H1 (cell line): Measurements from ENCODE around the gene MFAP4. TPM values are rescaled to one million over a fixed set of nuclear protein-coding genes. Genes with fewer than 3 reads are reported as not detected.

ENCODE experiments used
- CTCF ChIA-PET: fragments of 300-600 bp; sonication (Branson Sonifier 250); formaldehyde crosslinking; loops from one replicate; lab custom pipeline; 2021; ENCODE audit not compliant: partially characterized antibody; lab: Charles Lee
- POLR2A ChIA-PET: fragments of 300-600 bp; sonication (Branson Sonifier 250); formaldehyde crosslinking; loops from one replicate; lab custom pipeline; 2021; ENCODE audit warnings: inconsistent platforms; ENCODE audit not compliant: partially characterized antibody; lab: Charles Lee
- DNase-seq, 2 experiments: peaks; one replicate each; pipeline versions ENCODE4 v3.0.0 to v3.0.0-alpha.2; 2010 to 2022; ENCODE audit warnings: low spot score in 2 of 2, low read depth in 1 of 2, mixed read lengths in 1 of 2
- FAIRE-seq: peaks from 2 replicates; lab custom pipeline; 2011; peaks lifted over from hg19 to GRCh38; lab: Jason Lieb, UNC
- H2AFZ ChIP-seq: 2 replicates; pipeline ENCODE4 v1.8.1; 2012; ENCODE audit warnings: low read length, inconsistent platforms
- H2AK5ac ChIP-seq: 2 replicates; pipeline ENCODE4 v1.6.1; 2013; ENCODE audit warnings: low read depth, low read length
- H2BK120ac ChIP-seq: replicated peaks from 2 replicates; pipeline ENCODE3; 2013; ENCODE audit warnings: low read depth, low read length, inconsistent platforms
- H2BK12ac ChIP-seq: 2 replicates; pipeline ENCODE4 v1.6.1; 2013; ENCODE audit warnings: low read depth, low read length
- H2BK15ac ChIP-seq: 2 replicates; pipeline ENCODE4 v1.6.1; 2013; ENCODE audit warnings: low read length
- H2BK20ac ChIP-seq: 2 replicates; pipeline ENCODE4 v1.6.1; 2013; ENCODE audit warnings: low read length
- H2BK5ac ChIP-seq: 2 replicates; pipeline ENCODE4 v1.6.1; 2013; ENCODE audit warnings: low read depth, low read length
- H3K14ac ChIP-seq: 2 replicates; pipeline ENCODE4 v1.6.1; 2013; ENCODE audit warnings: inconsistent platforms; ENCODE audit not compliant: insufficient read length
- H3K18ac ChIP-seq: 2 replicates; pipeline ENCODE4 v1.6.1; 2013; ENCODE audit warnings: low read length; ENCODE audit errors: extremely low read depth
- H3K23ac ChIP-seq: 2 replicates; pipeline ENCODE4 v1.6.1; 2013; ENCODE audit warnings: inconsistent platforms; ENCODE audit not compliant: insufficient read length
- H3K23me2 ChIP-seq: 2 replicates; pipeline ENCODE4 v1.6.1; 2013; ENCODE audit warnings: low read depth, low read length
- H3K27ac ChIP-seq: 2 replicates; pipeline ENCODE4 v1.6.1; 2011; ENCODE audit warnings: low read depth, low read length, inconsistent platforms
- H3K27me3 ChIP-seq, 4 experiments: replicated peaks in 1 of 4; 1 replicate in 1 of 4; 2 replicates in 3 of 4; pipeline versions ENCODE4 v1.6.1 to v1.8.1; 2011 to 2013; ENCODE audit warnings: low read length in 3 of 4, mild to moderate bottlenecking in 3 of 4, inconsistent platforms in 2 of 4, mixed read lengths in 2 of 4, moderate library complexity in 1 of 4; ENCODE audit not compliant: control insufficient read depth in 3 of 4, insufficient read depth in 3 of 4; ENCODE audit errors: extremely low read depth in 1 of 4
- H3K36me3 ChIP-seq, 4 experiments: 2 replicates each; pipeline versions ENCODE4 v1.6.1 to v1.8.1; 2011 to 2013; ENCODE audit warnings: mild to moderate bottlenecking in 4 of 4, low read length in 3 of 4, moderate library complexity in 2 of 4, control low read depth in 1 of 4, inconsistent platforms in 1 of 4; ENCODE audit not compliant: insufficient read depth in 4 of 4, control insufficient read depth in 2 of 4
- H3K4ac ChIP-seq: replicated peaks from 2 replicates; pipeline ENCODE3; 2013; ENCODE audit warnings: low read length, low read depth, mixed read lengths, inconsistent platforms; ENCODE audit not compliant: insufficient read length
- H3K4me1 ChIP-seq, 4 experiments: replicated peaks in 1 of 4; 1 replicate in 1 of 4; 2 replicates in 3 of 4; pipeline versions ENCODE4 v1.6.1 to v1.8.1; 2011 to 2013; ENCODE audit warnings: low read length in 3 of 4, inconsistent platforms in 2 of 4, mixed read lengths in 1 of 4; ENCODE audit not compliant: insufficient read depth in 4 of 4, control insufficient read depth in 3 of 4
- H3K4me2 ChIP-seq, 2 experiments: 2 replicates each; pipeline versions ENCODE4 v1.6.1 to v1.8.1; 2011 to 2013; ENCODE audit warnings: low read depth in 2 of 2, low read length in 2 of 2, control low read depth in 1 of 2, inconsistent platforms in 1 of 2, mild to moderate bottlenecking in 1 of 2; ENCODE audit not compliant: insufficient read depth in 1 of 2
- H3K4me3 ChIP-seq, 4 experiments: fragments of 200-600, 300-600 bp in 1 of 4; sonication (generic), shearing (Covaris generic), sonication (Bioruptor Twin) in 1 of 4; 2 replicates each; pipeline versions ENCODE4 v1.5.1 to v1.8.1; 2011 to 2016; ENCODE audit warnings: low read length in 4 of 4, low read depth in 3 of 4, control low read depth in 2 of 4, inconsistent platforms in 2 of 4, mild to moderate bottlenecking in 2 of 4, mixed read lengths in 1 of 4, moderate library complexity in 1 of 4; ENCODE audit not compliant: insufficient read depth in 2 of 4; ENCODE audit errors: extremely low read depth in 1 of 4
- H3K56ac ChIP-seq: replicated peaks from 2 replicates; pipeline ENCODE3; 2013; ENCODE audit warnings: low read depth, mild to moderate bottlenecking, mixed read lengths, low read length, inconsistent platforms; ENCODE audit not compliant: insufficient read length
- H3K79me1 ChIP-seq: 2 replicates; pipeline ENCODE4 v1.6.1; 2013; ENCODE audit warnings: low read depth, low read length, control low read depth
- H3K79me2 ChIP-seq, 2 experiments: 2 replicates each; pipeline versions ENCODE4 v1.6.1 to v1.8.1; 2012 to 2013; ENCODE audit warnings: low read length in 2 of 2, mild to moderate bottlenecking in 2 of 2, inconsistent platforms in 1 of 2; ENCODE audit not compliant: insufficient read depth in 2 of 2, control insufficient read depth in 1 of 2
- H3K9ac ChIP-seq, 4 experiments: replicated peaks in 1 of 4; 1 replicate in 1 of 4; 2 replicates in 3 of 4; pipeline versions ENCODE4 v1.6.1 to v1.8.1; 2011 to 2013; ENCODE audit warnings: low read depth in 3 of 4, low read length in 3 of 4, control low read depth in 2 of 4, mild to moderate bottlenecking in 2 of 4, moderate library complexity in 2 of 4, inconsistent platforms in 1 of 4; ENCODE audit errors: extremely low read depth in 1 of 4
- H3K9me3 ChIP-seq, 2 experiments: 2 replicates each; pipeline versions ENCODE4 v1.6.1 to v1.8.1; 2012 to 2013; ENCODE audit warnings: mild to moderate bottlenecking in 2 of 2, moderate library complexity in 2 of 2, control low read depth in 1 of 2, inconsistent platforms in 1 of 2, low read depth in 1 of 2, low read length in 1 of 2, mixed read lengths in 1 of 2; ENCODE audit not compliant: insufficient read depth in 2 of 2
- H4K20me1 ChIP-seq, 2 experiments: replicated peaks in 1 of 2; 2 replicates each; pipeline versions ENCODE3 to v1.8.1; 2011 to 2013; ENCODE audit warnings: inconsistent platforms in 2 of 2, low read length in 2 of 2, mild to moderate bottlenecking in 1 of 2; ENCODE audit not compliant: insufficient read depth in 2 of 2, control insufficient read depth in 1 of 2
- H4K5ac ChIP-seq: 2 replicates; pipeline ENCODE4 v1.6.1; 2013; ENCODE audit warnings: low read length, low read depth, mixed read lengths, inconsistent platforms; ENCODE audit not compliant: insufficient read length
- H4K8ac ChIP-seq: 2 replicates; pipeline ENCODE4 v1.8.0; 2013; ENCODE audit warnings: mild to moderate bottlenecking, moderate library complexity, low read length, inconsistent platforms; ENCODE audit not compliant: insufficient read depth; ENCODE audit errors: extremely low read depth
- H4K91ac ChIP-seq: replicated peaks from 2 replicates; pipeline ENCODE3; 2013; ENCODE audit warnings: low read length, mixed read lengths, inconsistent platforms; ENCODE audit not compliant: insufficient read length
- BCL11A ChIP-seq, 2 experiments: IDR thresholded peaks; one replicate each; pipeline ENCODE4 v1.6.1; 2011; ENCODE audit warnings: low read depth in 2 of 2, low read length in 2 of 2, mild to moderate bottlenecking in 2 of 2
- CBX5 ChIP-seq: fragments of 300-800, 300-1000 bp; sonication (generic); IDR thresholded peaks from 2 replicates; pipeline ENCODE4 v1.7.1; 2016; ENCODE audit warnings: antibody characterized with exemption, low read length, low read depth
- E2F6 ChIP-seq: IDR thresholded peaks from 2 replicates; pipeline ENCODE4 v1.6.1; 2012; ENCODE audit warnings: inconsistent platforms
- FOSL1 ChIP-seq: IDR thresholded peaks from 2 replicates; pipeline ENCODE4 v1.6.1; 2011; ENCODE audit warnings: mild to moderate bottlenecking, low read depth, low read length, moderate library complexity; ENCODE audit not compliant: insufficient read depth
- KDM5A ChIP-seq: fragments of 200-600 bp; IDR thresholded peaks from 2 replicates; pipeline ENCODE4 v1.7.1; 2012; ENCODE audit warnings: mild to moderate bottlenecking, low read length, inconsistent platforms, mixed read lengths
- POLR2AphosphoS5 ChIP-seq: IDR thresholded peaks from 2 replicates; pipeline ENCODE4 v1.6.1; 2011; ENCODE audit warnings: low read depth, low read length
- RNF2 ChIP-seq: fragments of 200-900, 300-1000 bp; sonication (generic); IDR thresholded peaks from 2 replicates; pipeline ENCODE4 v1.7.1; 2016; ENCODE audit warnings: borderline replicate concordance, low read depth, mild to moderate bottlenecking, antibody characterized with exemption, low read length; ENCODE audit not compliant: poor library complexity, severe bottlenecking; ENCODE audit errors: missing control alignments
- SAP30 ChIP-seq: fragments of 300-600 bp; sonication (generic); IDR thresholded peaks from 2 replicates; pipeline ENCODE4 v1.7.1; 2012; ENCODE audit warnings: low read length, moderate library complexity, mild to moderate bottlenecking, inconsistent platforms; ENCODE audit not compliant: insufficient read depth, insufficient replicate concordance
- TBP ChIP-seq: IDR thresholded peaks from 2 replicates; pipeline ENCODE4 v1.6.1; 2011; ENCODE audit warnings: low read depth, low read length, improper control_type of control experiment
- USF2 ChIP-seq: IDR thresholded peaks from 2 replicates; pipeline ENCODE4 v1.6.1; 2011; ENCODE audit warnings: low read length, improper control_type of control experiment
- WGBS, 2 experiments: shearing (Covaris generic) in 1 of 2; methylation state at CpG; one replicate each; pipeline versions ENCODE4 v1.1.6 to v1.1.7; 2013 to 2015; ENCODE audit warnings: low lambda C conversion rate in 2 of 2, mixed read lengths in 2 of 2, inconsistent platforms in 1 of 2, low coverage in 1 of 2, missing lambda C conversion rate in 1 of 2; ENCODE audit not compliant: insufficient replicate concordance in 2 of 2, insufficient coverage in 1 of 2, insufficient read length in 1 of 2; ENCODE audit errors: extremely low coverage in 1 of 2, missing lambda C conversion rate in 1 of 2; 5-methylcytosine and 5-hydroxymethylcytosine counted together
- polyA plus RNA-seq, 7 experiments: library from polyadenylated mRNA; depleted of rRNA in 3 of 7; stranded (reverse) in 5 of 7; unstranded in 2 of 7; fragments of >200 nt in 5 of 7; fragments of 200-250 nt in 2 of 7; gene quantifications; 1 replicate in 5 of 7; 2 replicates in 1 of 7; 4 replicates in 1 of 7; pipeline versions ENCODE4 v1.2.1 to v1.2.3, GENCODE V29; 2011 to 2013; ENCODE audit warnings: missing spikeins in 2 of 7, mixed read lengths in 2 of 7
- total RNA-seq: library from RNA; stranded (reverse); fragmentation: NEBNext Ultra II Directional; extraction: Animal tissue kit (Norgen Biotek cat#: 25700); gene quantifications from 2 replicates; pipeline ENCODE4 v1.2.1, GENCODE V29; 2021

Gene MFAP4
- total and polyA plus RNA-seq, 2 of the 8 experiments (the other 6 are each of a cell fraction or from before 2014, with no cell fraction given): 3.1 to 3.6 TPM

- peaks cover 0 to 13% (median 6%) of the 10 kb centered on the region in 4 experiments; a peak in 4 of 7 replicates for H3K4me1 ChIP-seq
- H3K23ac ChIP-seq: no peak overlapping the region
- no peak overlapping the region; the same call in 1 of the 2 replicates for H3K18ac ChIP-seq
- no peak overlapping the region for H3K9ac ChIP-seq
- peaks cover 0 to 4% (median 0%) of the 10 kb centered on the region in 4 experiments; a peak in 1 of 7 replicates for H3K27me3 ChIP-seq
- no peak overlapping the region for H2AFZ ChIP-seq
- H3K23me2 ChIP-seq: 0 out of 2 replicates have a peak, but pooled peaks cover 5% of the 10 kb centered on the region
- FAIRE-seq (no peak), DNase-seq (no peak)
- H3K79me1 ChIP-seq: no peaks in the 10 kb centered on the region
- 0 out of 2 replicates have a peak overlapping the region, but pooled peaks have one; percentile 23 for H2BK20ac ChIP-seq
- peak overlapping the region; percentile 18 for H3K56ac ChIP-seq
- H3K9me3 ChIP-seq: no peaks in the 10 kb centered on the region
- H2AK5ac ChIP-seq: no peak overlapping the region; the same call in 1 of the 2 replicates
- peaks cover 0 to 1% of the 10 kb centered on the region in 2 experiments for H4K20me1 ChIP-seq
- peak overlapping the region; percentile 39 for H3K4ac ChIP-seq
- no peak overlapping the region for H3K4me2 ChIP-seq
- CTCF ChIA-PET: interaction anchor here (0.9 to 3.5 kb wide), 8 partner anchors 12 to 356 kb away, joined by 3 to 10 read pairs (median 6); partner anchors contain the start of genes B9D1 and MAPK7
- no peak overlapping the region for H4K5ac ChIP-seq
- peak overlapping the region; percentile 18; the same call in 1 of the 2 replicates for H2BK5ac ChIP-seq
- no peaks in the 10 kb centered on the region for H3K79me2 ChIP-seq
- POLR2A ChIA-PET: interaction anchor here (0.9 to 1.9 kb wide), 5 partner anchors 10 to 49 kb away, joined by 3 to 5 read pairs (median 3); no protein-coding TSS in a partner anchor
- H2BK15ac ChIP-seq: peak overlapping the region; percentile 40; the same call in 1 of the 2 replicates
- H4K8ac ChIP-seq: peak overlapping the region; percentile 23; the same call in 1 of the 2 replicates
- H2BK12ac ChIP-seq: peak overlapping the region; percentile 62; the same call in 1 of the 2 replicates
- H3K14ac ChIP-seq: no peak overlapping the region
- no peak overlapping the region for H4K91ac ChIP-seq
- H3K4me3 ChIP-seq: no peak overlapping the region
- H3K36me3 ChIP-seq: no peaks in the 10 kb centered on the region
- H2BK120ac ChIP-seq: no peak overlapping the region
- no peak overlapping the region for H3K27ac ChIP-seq
- WGBS, 2 experiments: 89% methylated on average over 6 of the region's 6 CpGs; no CpG with 5 or more reads in 1 of the 2 experiments
- TF ChIP-seq POLR2AphosphoS5 (no peak), E2F6 (no peak), KDM5A (no peak), BCL11A (IDR thresholded peaks at IDR 0.05; ENCODE audit: low read depth in 2 of 2, low read length in 2 of 2) (no peak), FOSL1 (no peak), RNF2 (no peak), SAP30 (no peak), USF2 (no peak), TBP (no peak), CBX5 (no peak)
Observed at GRCh38 chr17:19410091-19410490, 23.1 kb upstream of the MFAP4 start.
